Liver (tissue), 3 donors: Measurements from ENCODE around the gene DCP2.

Experiments used
- CTCF ChIP-seq: fragments of 150-350 bp; IDR thresholded peaks from 2 replicates; pipeline ENCODE4 v1.5.1; 2017; ENCODE audit warnings: improper control_type of control experiment, low read depth, low read length; ENCODE audit not compliant: missing input control
- EGR1 ChIP-seq, 2 donors: IDR thresholded peaks; 2 replicates each; pipeline ENCODE4 v1.6.1; 2016 to 2018; ENCODE audit warnings: antibody characterized with exemption in 2 of 2, low read depth in 2 of 2
- GABPA ChIP-seq, 2 donors: IDR thresholded peaks in 1 of 2; conservative IDR thresholded peaks in 1 of 2; 2 replicates each; pipeline ENCODE4 v1.6.1; 2016; ENCODE audit warnings: antibody characterized with exemption in 2 of 2, mild to moderate bottlenecking in 1 of 2, moderate library complexity in 1 of 2
- JUND ChIP-seq, 2 donors: IDR thresholded peaks; 2 replicates each; pipeline ENCODE4 v1.6.1; 2016; ENCODE audit warnings: antibody characterized with exemption in 2 of 2
- MAX ChIP-seq: IDR thresholded peaks from 2 replicates; pipeline ENCODE4 v1.6.1; 2016; ENCODE audit warnings: antibody characterized with exemption
- RAD21 ChIP-seq, 2 donors: IDR thresholded peaks; 2 replicates each; pipeline ENCODE4 v1.6.1; 2016; ENCODE audit warnings: antibody characterized with exemption in 2 of 2, mild to moderate bottlenecking in 2 of 2
- RXRA ChIP-seq, 2 donors: IDR thresholded peaks; 2 replicates each; pipeline ENCODE4 v1.6.1; 2017 to 2018; ENCODE audit warnings: antibody characterized with exemption in 2 of 2, mild to moderate bottlenecking in 1 of 2
- SP1 ChIP-seq: IDR thresholded peaks from 2 replicates; pipeline ENCODE4 v1.6.1; 2018; ENCODE audit warnings: antibody characterized with exemption, mild to moderate bottlenecking
- TAF1 ChIP-seq: conservative IDR thresholded peaks from 2 replicates; pipeline ENCODE4 v1.6.1; 2016; ENCODE audit warnings: antibody characterized with exemption, mild to moderate bottlenecking
- YY1 ChIP-seq: IDR thresholded peaks from 2 replicates; pipeline ENCODE4 v1.6.1; 2016; ENCODE audit warnings: antibody characterized with exemption, mild to moderate bottlenecking
- TF ChIP-seq, protein P1 (sequence below): IDR thresholded peaks from 2 replicates; pipeline ENCODE4 v1.6.1; 2016; ENCODE audit warnings: antibody characterized with exemption, mild to moderate bottlenecking
- TF ChIP-seq, protein P2 (sequence below): IDR thresholded peaks from 2 replicates; pipeline ENCODE4 v1.6.1; 2016; ENCODE audit warnings: antibody characterized with exemption
- donor health status: healthy.
- donor health status: healthy.

DNA sequence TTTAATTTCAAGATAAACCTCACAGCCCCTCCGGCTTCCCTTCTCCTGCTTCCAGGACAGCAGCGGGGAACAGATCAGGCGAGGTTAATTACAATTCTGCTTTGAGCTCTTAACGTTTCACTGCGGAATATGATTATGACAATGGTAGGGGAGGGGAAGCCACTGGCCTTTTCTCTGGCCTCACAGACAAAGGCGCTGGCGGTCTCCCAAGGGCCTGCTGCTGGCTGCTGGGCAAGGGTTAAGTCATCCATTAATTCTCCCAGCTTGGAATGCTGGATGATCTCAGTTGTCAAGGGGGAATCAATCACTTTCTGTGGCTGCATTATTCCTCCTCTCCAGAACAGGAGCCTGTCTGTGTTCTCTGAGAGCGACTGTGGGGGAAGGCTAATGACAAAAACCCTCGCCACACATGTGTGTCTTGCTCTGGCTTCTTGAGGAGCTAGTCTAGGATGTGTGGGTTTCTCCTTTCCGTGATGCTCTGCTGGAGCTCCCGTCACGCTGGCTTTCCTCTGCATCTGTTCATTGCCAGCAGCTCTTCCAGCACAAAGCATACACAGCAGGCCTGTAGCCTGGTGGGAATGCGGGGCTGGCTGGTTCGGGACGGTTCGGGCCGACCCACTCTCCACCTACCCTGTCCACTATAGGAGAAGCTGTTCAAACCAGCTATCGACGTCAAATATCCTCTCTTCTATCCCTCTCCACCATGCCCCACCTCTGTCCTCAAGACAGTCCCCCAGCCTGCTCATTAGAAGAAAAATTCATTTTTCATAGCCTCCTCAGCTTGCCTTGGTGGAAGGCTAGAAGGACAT lies 82.8 kb downstream of the DCP2 start:
- TF ChIP-seq EGR1 (IDR thresholded peaks at IDR 0.05; ENCODE audit: low read depth in 2 of 2) (no peak), CTCF (no peak), GABPA (IDR thresholded peaks at IDR 0.05 in 1 of 2, conservative IDR thresholded peaks at IDR 0.05 in 1 of 2) (no peak), JUND (IDR thresholded peaks at IDR 0.05) (no peak), RAD21 (IDR thresholded peaks at IDR 0.05) (no peak), YY1 (no peak), MAX (no peak), TAF1 (no peak), RXRA (IDR thresholded peaks at IDR 0.05) (no peak), SP1 (no peak)
- TF ChIP-seq, protein P1, sequence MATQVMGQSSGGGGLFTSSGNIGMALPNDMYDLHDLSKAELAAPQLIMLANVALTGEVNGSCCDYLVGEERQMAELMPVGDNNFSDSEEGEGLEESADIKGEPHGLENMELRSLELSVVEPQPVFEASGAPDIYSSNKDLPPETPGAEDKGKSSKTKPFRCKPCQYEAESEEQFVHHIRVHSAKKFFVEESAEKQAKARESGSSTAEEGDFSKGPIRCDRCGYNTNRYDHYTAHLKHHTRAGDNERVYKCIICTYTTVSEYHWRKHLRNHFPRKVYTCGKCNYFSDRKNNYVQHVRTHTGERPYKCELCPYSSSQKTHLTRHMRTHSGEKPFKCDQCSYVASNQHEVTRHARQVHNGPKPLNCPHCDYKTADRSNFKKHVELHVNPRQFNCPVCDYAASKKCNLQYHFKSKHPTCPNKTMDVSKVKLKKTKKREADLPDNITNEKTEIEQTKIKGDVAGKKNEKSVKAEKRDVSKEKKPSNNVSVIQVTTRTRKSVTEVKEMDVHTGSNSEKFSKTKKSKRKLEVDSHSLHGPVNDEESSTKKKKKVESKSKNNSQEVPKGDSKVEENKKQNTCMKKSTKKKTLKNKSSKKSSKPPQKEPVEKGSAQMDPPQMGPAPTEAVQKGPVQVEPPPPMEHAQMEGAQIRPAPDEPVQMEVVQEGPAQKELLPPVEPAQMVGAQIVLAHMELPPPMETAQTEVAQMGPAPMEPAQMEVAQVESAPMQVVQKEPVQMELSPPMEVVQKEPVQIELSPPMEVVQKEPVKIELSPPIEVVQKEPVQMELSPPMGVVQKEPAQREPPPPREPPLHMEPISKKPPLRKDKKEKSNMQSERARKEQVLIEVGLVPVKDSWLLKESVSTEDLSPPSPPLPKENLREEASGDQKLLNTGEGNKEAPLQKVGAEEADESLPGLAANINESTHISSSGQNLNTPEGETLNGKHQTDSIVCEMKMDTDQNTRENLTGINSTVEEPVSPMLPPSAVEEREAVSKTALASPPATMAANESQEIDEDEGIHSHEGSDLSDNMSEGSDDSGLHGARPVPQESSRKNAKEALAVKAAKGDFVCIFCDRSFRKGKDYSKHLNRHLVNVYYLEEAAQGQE: no peak
- TF ChIP-seq, protein P2, sequence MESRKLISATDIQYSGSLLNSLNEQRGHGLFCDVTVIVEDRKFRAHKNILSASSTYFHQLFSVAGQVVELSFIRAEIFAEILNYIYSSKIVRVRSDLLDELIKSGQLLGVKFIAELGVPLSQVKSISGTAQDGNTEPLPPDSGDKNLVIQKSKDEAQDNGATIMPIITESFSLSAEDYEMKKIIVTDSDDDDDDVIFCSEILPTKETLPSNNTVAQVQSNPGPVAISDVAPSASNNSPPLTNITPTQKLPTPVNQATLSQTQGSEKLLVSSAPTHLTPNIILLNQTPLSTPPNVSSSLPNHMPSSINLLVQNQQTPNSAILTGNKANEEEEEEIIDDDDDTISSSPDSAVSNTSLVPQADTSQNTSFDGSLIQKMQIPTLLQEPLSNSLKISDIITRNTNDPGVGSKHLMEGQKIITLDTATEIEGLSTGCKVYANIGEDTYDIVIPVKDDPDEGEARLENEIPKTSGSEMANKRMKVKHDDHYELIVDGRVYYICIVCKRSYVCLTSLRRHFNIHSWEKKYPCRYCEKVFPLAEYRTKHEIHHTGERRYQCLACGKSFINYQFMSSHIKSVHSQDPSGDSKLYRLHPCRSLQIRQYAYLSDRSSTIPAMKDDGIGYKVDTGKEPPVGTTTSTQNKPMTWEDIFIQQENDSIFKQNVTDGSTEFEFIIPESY: no peak
